HEK293 (cell line): Measurements from ENCODE around the gene BCL7A.
A peak's percentile ranks its signal among the peaks of the same experiment; 100 is the strongest.
"Not testable (repeated sequence)": the region's sequence is repeated elsewhere in the genome, so short reads cannot be mapped to it uniquely, and the experiment has no call there.

Experiments
- CTCF ChIA-PET: fragments of 350-600 bp; formaldehyde crosslinking; extraction: SDS; loops from one replicate; lab custom pipeline; 2021; ENCODE audit warnings: antibody characterized with exemption; lab: Yijun Ruan, JAX
- POLR2A ChIA-PET: fragments of 300-600 bp; formaldehyde crosslinking; extraction: SDS; loops from one replicate; lab custom pipeline; 2020; ENCODE audit warnings: antibody characterized with exemption, inconsistent platforms; lab: Yijun Ruan, JAX
- H3K27ac ChIP-seq: fragments of 200-500 bp; sonication (Bioruptor generic); 2 replicates; pipeline ENCODE4 v1.5.1; 2014; ENCODE audit warnings: low read depth, low read length, control low read depth, inconsistent platforms; ENCODE audit errors: extremely low read depth
- H3K36me3 ChIP-seq, 2 experiments: fragments of 200-500 bp in 1 of 2; sonication (Bioruptor generic) in 1 of 2; 1 replicate in 1 of 2; 2 replicates in 1 of 2; pipeline ENCODE4 v1.5.1; 2014 to 2017; ENCODE audit warnings: inconsistent platforms in 2 of 2, low read length in 2 of 2; ENCODE audit not compliant: control insufficient read depth in 2 of 2, insufficient read depth in 1 of 2
- H3K4me1 ChIP-seq: fragments of 200-500 bp; sonication (Bioruptor generic); 2 replicates; pipeline ENCODE4 v1.5.1; 2014; ENCODE audit warnings: mild to moderate bottlenecking, low read length, inconsistent platforms; ENCODE audit not compliant: control insufficient read depth, insufficient read depth
- H3K4me3 ChIP-seq: 2 replicates; pipeline ENCODE4 v1.5.1; 2011; ENCODE audit warnings: low read depth, mild to moderate bottlenecking, control low read depth, low read length, moderate library complexity
- H3K9me3 ChIP-seq: fragments of 200-500 bp; sonication (Bioruptor generic); 2 replicates; pipeline ENCODE4 v1.5.1; 2014; ENCODE audit warnings: low read depth, low read length, inconsistent platforms; ENCODE audit not compliant: control insufficient read depth, insufficient read depth
- HOXC10 ChIP-seq: sonication (generic); formaldehyde crosslinking; IDR thresholded peaks from 2 replicates; pipeline ENCODE4 v1.8.1; 2023; ENCODE audit warnings: mild to moderate bottlenecking, missing genetic modification reagents
- KLF9 ChIP-seq: fragments of 450-650 bp; formaldehyde crosslinking; IDR thresholded peaks from 2 replicates; pipeline ENCODE4 v1.5.1; 2016; ENCODE audit warnings: missing biosample characterization, missing genetic modification characterization, low read depth
- ZBTB8A ChIP-seq: fragments of 450-650 bp; formaldehyde crosslinking; IDR thresholded peaks from 2 replicates; pipeline ENCODE4 v1.5.1; 2016; ENCODE audit warnings: missing biosample characterization, missing genetic modification characterization
- ZNF112 ChIP-seq: fragments of 450-650 bp; formaldehyde crosslinking; IDR thresholded peaks from 2 replicates; pipeline ENCODE4 v1.5.0; 2017; ENCODE audit warnings: missing biosample characterization, missing genetic modification characterization
- ZNF214 ChIP-seq: fragments of 450-650 bp; formaldehyde crosslinking; IDR thresholded peaks from 2 replicates; pipeline ENCODE4 v1.5.1; 2017; ENCODE audit warnings: missing biosample characterization, mild to moderate bottlenecking, missing genetic modification characterization, borderline replicate concordance
- ZNF274 ChIP-seq, 2 experiments: fragments of 200-500 bp in 1 of 2; fragments of 450-650 bp in 1 of 2; sonication (Bioruptor generic) in 1 of 2; formaldehyde crosslinking in 1 of 2; IDR thresholded peaks; 2 replicates each; pipeline versions ENCODE4 v1.5.1 to v1.6.1; 2014 to 2016; ENCODE audit warnings: borderline replicate concordance in 1 of 2, inconsistent platforms in 1 of 2, low read length in 1 of 2, missing biosample characterization in 1 of 2, missing genetic modification characterization in 1 of 2
- ZNF416 ChIP-seq: fragments of 450-650 bp; formaldehyde crosslinking; IDR thresholded peaks from 2 replicates; pipeline ENCODE4 v1.5.1; 2016; ENCODE audit warnings: missing biosample characterization, missing genetic modification characterization
- ZNF558 ChIP-seq: fragments of 450-650 bp; formaldehyde crosslinking; IDR thresholded peaks from 2 replicates; pipeline ENCODE4 v1.5.1; 2016; ENCODE audit warnings: missing biosample characterization, missing genetic modification characterization
- ZNF624 ChIP-seq: fragments of 450-650 bp; formaldehyde crosslinking; IDR thresholded peaks from 2 replicates; pipeline ENCODE4 v1.5.1; 2017; ENCODE audit warnings: missing biosample characterization, missing genetic modification characterization
- ZNF626 ChIP-seq: fragments of 450-650 bp; sonication (Bioruptor Pico); formaldehyde crosslinking; IDR thresholded peaks from 2 replicates; pipeline ENCODE4 v1.5.1; 2018; ENCODE audit warnings: missing biosample characterization, missing genetic modification characterization, inconsistent platforms
- ZNF747 ChIP-seq: fragments of 450-650 bp; formaldehyde crosslinking; IDR thresholded peaks from 2 replicates; pipeline ENCODE4 v1.5.1; 2016; ENCODE audit warnings: missing biosample characterization, missing genetic modification characterization
- ZNF776 ChIP-seq: fragments of 450-650 bp; formaldehyde crosslinking; IDR thresholded peaks from 2 replicates; pipeline ENCODE4 v1.5.0; 2017; ENCODE audit warnings: missing biosample characterization, missing genetic modification characterization, borderline replicate concordance
- ZSCAN16 ChIP-seq: fragments of 450-650 bp; formaldehyde crosslinking; IDR thresholded peaks from 2 replicates; pipeline ENCODE4 v1.5.1; 2016; ENCODE audit warnings: missing biosample characterization, missing genetic modification characterization
- TF ChIP-seq, protein P1 (sequence below): fragments of 450-650 bp; formaldehyde crosslinking; IDR thresholded peaks from 2 replicates; pipeline ENCODE4 v1.5.1; 2016; ENCODE audit warnings: missing biosample characterization, missing genetic modification characterization
- TF ChIP-seq, protein P2 (sequence below): fragments of 450-650 bp; formaldehyde crosslinking; IDR thresholded peaks from 2 replicates; pipeline ENCODE4 v1.5.1; 2016; ENCODE audit warnings: missing biosample characterization, missing genetic modification characterization
- TF ChIP-seq, protein P3 (sequence below): fragments of 450-650 bp; formaldehyde crosslinking; IDR thresholded peaks from 2 replicates; pipeline ENCODE4 v1.5.1; 2017; ENCODE audit warnings: missing biosample characterization, missing genetic modification characterization
- TF ChIP-seq, protein P4 (sequence below): fragments of 450-650 bp; formaldehyde crosslinking; IDR thresholded peaks from 2 replicates; pipeline ENCODE4 v1.5.1; 2016; ENCODE audit warnings: missing biosample characterization, missing genetic modification characterization
- TF ChIP-seq, protein P5 (sequence below): fragments of 450-650 bp; formaldehyde crosslinking; IDR thresholded peaks from 2 replicates; pipeline ENCODE4 v1.5.1; 2016; ENCODE audit warnings: missing biosample characterization, missing genetic modification characterization

The BCL7A gene

DNA sequence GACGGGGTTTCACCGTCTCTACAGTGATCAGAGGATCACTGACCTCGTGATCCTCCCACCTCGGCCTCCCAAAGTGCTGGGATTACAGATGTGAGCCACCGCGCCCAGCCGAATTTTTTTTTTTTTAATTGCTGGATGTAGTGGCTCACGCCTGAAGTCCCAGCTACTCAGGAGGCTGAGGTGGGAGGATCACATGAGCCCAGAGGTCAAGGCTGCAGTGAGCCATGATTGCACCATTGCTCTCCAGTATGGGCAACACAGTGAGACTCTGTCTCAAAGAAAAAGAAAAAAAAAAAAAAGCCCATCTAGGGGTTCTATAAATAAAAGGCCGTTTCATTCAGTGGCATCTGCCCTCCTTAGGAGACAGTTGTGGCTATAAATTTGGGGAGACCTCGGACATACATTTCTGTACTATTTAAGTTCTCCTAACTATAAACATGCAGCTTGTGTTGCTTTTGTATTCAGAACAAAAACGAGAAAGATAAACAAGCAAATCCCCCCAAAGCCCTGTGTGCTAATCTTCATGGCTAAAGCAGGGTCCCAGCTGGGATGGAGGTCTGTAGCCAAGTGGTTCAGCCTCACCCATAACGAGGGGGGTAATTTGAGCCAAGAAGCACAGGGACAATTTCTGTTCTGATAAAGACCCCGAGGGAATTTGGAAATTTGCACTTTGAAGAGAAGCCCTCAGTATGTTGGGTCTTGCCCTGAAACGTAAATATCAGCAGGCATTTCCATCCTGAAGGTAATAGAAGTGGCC lies 35.0 kb upstream of the BCL7A start:
- H3K4me1 ChIP-seq, result peaks cover 9% of the 10 kb centered on the region
- ChIA-PET POLR2A (no interaction called here), CTCF (interaction anchor here (0.7 kb wide), 1 partner anchor 139 kb away, joined by 6 read pairs; no protein-coding TSS in a partner anchor)
- H3K27ac ChIP-seq, result no peak overlapping the region
- H3K36me3 ChIP-seq, result no peaks in the 10 kb centered on the region
- H3K9me3 ChIP-seq, result no peaks in the 10 kb centered on the region
- no peak overlapping the region for H3K4me3 ChIP-seq
- TF ChIP-seq ZNF776 (tag by site-specific recombination) (no peak), ZBTB8A (tag by site-specific recombination) (no peak), ZSCAN16 (tag by site-specific recombination) (no peak), ZNF747 (no peak), ZNF416 (tag by site-specific recombination) (no peak), ZNF274 (IDR thresholded peaks at IDR 0.05; ENCODE audit: low read length) (no peak), ZNF274 (tag by site-specific recombination; IDR thresholded peaks at IDR 0.05; ENCODE audit: borderline replicate concordance) (no peak), ZNF624 (tag by site-specific recombination) (no peak), ZNF626 (tag by site-specific recombination) (no peak), KLF9 (tag by site-specific recombination) (no peak), ZNF214 (tag by site-specific recombination) (no peak), ZNF112 (no peak), HOXC10 (CRISPR knock-in tag) (no peak), ZNF558 (tag by site-specific recombination) (no peak)
- TF ChIP-seq, protein P1, sequence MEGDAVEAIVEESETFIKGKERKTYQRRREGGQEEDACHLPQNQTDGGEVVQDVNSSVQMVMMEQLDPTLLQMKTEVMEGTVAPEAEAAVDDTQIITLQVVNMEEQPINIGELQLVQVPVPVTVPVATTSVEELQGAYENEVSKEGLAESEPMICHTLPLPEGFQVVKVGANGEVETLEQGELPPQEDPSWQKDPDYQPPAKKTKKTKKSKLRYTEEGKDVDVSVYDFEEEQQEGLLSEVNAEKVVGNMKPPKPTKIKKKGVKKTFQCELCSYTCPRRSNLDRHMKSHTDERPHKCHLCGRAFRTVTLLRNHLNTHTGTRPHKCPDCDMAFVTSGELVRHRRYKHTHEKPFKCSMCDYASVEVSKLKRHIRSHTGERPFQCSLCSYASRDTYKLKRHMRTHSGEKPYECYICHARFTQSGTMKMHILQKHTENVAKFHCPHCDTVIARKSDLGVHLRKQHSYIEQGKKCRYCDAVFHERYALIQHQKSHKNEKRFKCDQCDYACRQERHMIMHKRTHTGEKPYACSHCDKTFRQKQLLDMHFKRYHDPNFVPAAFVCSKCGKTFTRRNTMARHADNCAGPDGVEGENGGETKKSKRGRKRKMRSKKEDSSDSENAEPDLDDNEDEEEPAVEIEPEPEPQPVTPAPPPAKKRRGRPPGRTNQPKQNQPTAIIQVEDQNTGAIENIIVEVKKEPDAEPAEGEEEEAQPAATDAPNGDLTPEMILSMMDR (tag by site-specific recombination), result no peak
- TF ChIP-seq, protein P2, sequence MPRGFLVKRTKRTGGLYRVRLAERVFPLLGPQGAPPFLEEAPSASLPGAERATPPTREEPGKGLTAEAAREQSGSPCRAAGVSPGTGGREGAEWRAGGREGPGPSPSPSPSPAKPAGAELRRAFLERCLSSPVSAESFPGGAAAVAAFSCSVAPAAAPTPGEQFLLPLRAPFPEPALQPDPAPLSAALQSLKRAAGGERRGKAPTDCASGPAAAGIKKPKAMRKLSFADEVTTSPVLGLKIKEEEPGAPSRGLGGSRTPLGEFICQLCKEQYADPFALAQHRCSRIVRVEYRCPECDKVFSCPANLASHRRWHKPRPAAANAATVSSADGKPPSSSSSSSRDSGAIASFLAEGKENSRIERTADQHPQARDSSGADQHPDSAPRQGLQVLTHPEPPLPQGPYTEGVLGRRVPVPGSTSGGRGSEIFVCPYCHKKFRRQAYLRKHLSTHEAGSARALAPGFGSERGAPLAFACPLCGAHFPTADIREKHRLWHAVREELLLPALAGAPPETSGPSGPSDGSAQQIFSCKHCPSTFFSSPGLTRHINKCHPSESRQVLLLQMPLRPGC, result no peak
- TF ChIP-seq, protein P3, sequence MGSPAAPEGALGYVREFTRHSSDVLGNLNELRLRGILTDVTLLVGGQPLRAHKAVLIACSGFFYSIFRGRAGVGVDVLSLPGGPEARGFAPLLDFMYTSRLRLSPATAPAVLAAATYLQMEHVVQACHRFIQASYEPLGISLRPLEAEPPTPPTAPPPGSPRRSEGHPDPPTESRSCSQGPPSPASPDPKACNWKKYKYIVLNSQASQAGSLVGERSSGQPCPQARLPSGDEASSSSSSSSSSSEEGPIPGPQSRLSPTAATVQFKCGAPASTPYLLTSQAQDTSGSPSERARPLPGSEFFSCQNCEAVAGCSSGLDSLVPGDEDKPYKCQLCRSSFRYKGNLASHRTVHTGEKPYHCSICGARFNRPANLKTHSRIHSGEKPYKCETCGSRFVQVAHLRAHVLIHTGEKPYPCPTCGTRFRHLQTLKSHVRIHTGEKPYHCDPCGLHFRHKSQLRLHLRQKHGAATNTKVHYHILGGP (tag by site-specific recombination), result no peak

DNA sequence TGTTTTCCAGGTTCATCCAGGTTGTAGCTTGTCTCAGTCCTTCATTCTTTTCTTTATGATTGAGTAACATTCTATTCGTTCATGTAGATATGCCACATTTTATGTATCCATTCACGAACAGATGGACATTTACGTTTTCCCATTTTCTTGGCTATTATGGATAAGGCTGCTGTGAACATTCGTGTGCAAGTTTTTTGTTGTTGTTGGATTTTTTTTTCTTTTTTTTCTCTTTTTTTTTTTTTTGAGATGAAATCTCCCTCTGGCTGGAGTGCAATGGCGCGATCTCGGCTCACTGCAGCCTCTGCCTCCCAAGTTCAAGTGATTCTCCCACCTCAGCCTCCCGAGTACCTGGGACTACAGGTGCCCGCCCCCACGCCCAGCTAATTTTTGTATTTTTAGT lies 33.2 kb upstream of the BCL7A start:
- POLR2A ChIA-PET, H3K4me1 ChIP-seq, H3K9me3 ChIP-seq, H3K27ac ChIP-seq, H3K36me3 ChIP-seq, H3K4me3 ChIP-seq: not testable (repeated sequence)
- CTCF ChIA-PET, result interaction anchor here (0.7 kb wide), 1 partner anchor 17 kb away, joined by 3 read pairs; no protein-coding TSS in a partner anchor
- TF ChIP-seq, protein P4, sequence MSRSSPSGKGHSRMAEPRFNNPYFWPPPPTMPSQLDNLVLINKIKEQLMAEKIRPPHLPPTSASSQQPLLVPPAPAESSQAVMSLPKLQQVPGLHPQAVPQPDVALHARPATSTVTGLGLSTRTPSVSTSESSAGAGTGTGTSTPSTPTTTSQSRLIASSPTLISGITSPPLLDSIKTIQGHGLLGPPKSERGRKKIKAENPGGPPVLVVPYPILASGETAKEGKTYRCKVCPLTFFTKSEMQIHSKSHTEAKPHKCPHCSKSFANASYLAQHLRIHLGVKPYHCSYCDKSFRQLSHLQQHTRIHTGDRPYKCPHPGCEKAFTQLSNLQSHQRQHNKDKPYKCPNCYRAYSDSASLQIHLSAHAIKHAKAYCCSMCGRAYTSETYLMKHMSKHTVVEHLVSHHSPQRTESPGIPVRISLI, result 0 out of 2 replicates have a peak, but pooled peaks have one; percentile 65
- TF ChIP-seq, protein P5, sequence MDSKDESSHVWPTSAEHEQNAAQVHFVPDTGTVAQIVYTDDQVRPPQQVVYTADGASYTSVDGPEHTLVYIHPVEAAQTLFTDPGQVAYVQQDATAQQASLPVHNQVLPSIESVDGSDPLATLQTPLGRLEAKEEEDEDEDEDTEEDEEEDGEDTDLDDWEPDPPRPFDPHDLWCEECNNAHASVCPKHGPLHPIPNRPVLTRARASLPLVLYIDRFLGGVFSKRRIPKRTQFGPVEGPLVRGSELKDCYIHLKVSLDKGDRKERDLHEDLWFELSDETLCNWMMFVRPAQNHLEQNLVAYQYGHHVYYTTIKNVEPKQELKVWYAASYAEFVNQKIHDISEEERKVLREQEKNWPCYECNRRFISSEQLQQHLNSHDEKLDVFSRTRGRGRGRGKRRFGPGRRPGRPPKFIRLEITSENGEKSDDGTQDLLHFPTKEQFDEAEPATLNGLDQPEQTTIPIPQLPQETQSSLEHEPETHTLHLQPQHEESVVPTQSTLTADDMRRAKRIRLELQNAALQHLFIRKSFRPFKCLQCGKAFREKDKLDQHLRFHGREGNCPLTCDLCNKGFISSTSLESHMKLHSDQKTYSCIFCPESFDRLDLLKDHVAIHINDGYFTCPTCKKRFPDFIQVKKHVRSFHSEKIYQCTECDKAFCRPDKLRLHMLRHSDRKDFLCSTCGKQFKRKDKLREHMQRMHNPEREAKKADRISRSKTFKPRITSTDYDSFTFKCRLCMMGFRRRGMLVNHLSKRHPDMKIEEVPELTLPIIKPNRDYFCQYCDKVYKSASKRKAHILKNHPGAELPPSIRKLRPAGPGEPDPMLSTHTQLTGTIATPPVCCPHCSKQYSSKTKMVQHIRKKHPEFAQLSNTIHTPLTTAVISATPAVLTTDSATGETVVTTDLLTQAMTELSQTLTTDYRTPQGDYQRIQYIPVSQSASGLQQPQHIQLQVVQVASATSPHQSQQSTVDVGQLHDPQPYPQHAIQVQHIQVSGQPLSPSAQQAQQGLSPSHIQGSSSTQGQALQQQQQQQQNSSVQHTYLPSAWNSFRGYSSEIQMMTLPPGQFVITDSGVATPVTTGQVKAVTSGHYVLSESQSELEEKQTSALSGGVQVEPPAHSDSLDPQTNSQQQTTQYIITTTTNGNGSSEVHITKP (tag by site-specific recombination), result peak; percentile 58
